GM23338 (cell line): ENCODE measurements around the gene ZNF865.

Source experiments
- CREB1 ChIP-seq: fragments of 250-450 bp; sonication (Bioruptor Pico); IDR thresholded peaks from 2 replicates; pipeline ENCODE4 v1.5.0; 2020; ENCODE audit warnings: low read depth, mild to moderate bottlenecking, moderate library complexity
- CTCF ChIP-seq, 2 experiments: fragments of 200-600 bp in 1 of 2; sonication (generic) in 1 of 2; conservative IDR thresholded peaks; 2 replicates each; pipeline versions ENCODE4 v1.5.1 to v1.6.1; 2016 to 2017; ENCODE audit warnings: antibody characterized with exemption in 2 of 2, low read depth in 2 of 2, mild to moderate bottlenecking in 2 of 2, moderate library complexity in 1 of 2
- ETS1 ChIP-seq: IDR thresholded peaks from 2 replicates; pipeline ENCODE4 v1.6.1; 2016; ENCODE audit warnings: antibody characterized with exemption
- EZH2 ChIP-seq: fragments of 200-600 bp; sonication (generic); IDR thresholded peaks from one replicate; pipeline ENCODE4 v1.8.0; 2017; ENCODE audit warnings: antibody characterized with exemption, mild to moderate bottlenecking, low read depth; ENCODE audit not compliant: unreplicated experiment
- EZH2phosphoT487 ChIP-seq: fragments of 200-600 bp; sonication (generic); IDR thresholded peaks from one replicate; pipeline ENCODE4 v1.8.1; 2018; ENCODE audit warnings: antibody characterized with exemption; ENCODE audit not compliant: unreplicated experiment
- JUNB ChIP-seq: IDR thresholded peaks from one replicate; pipeline ENCODE4 v1.6.1; 2016; ENCODE audit warnings: antibody characterized with exemption; ENCODE audit not compliant: unreplicated experiment
- NANOG ChIP-seq: IDR thresholded peaks from 2 replicates; pipeline ENCODE4 v1.6.1; 2016; ENCODE audit warnings: antibody characterized with exemption, borderline replicate concordance
- POLR2AphosphoS5 ChIP-seq: IDR thresholded peaks from 2 replicates; pipeline ENCODE4 v1.6.1; 2016; ENCODE audit warnings: antibody characterized with exemption, low read depth
- REST ChIP-seq: IDR thresholded peaks from one replicate; pipeline ENCODE4 v1.6.1; 2018; ENCODE audit warnings: antibody characterized with exemption; ENCODE audit not compliant: unreplicated experiment
- STAT1 ChIP-seq: IDR thresholded peaks from one replicate; pipeline ENCODE4 v1.6.1; 2016; ENCODE audit warnings: antibody characterized with exemption; ENCODE audit not compliant: unreplicated experiment
- ZNF114 ChIP-seq: fragments of 250-450 bp; sonication (Bioruptor Pico); IDR thresholded peaks from 2 replicates; pipeline ENCODE4 v1.5.0; 2020; ENCODE audit warnings: mild to moderate bottlenecking, moderate library complexity
- ZNF331 ChIP-seq: fragments of 250-450 bp; sonication (Bioruptor Pico); IDR thresholded peaks from 2 replicates; pipeline ENCODE4 v1.5.0; 2020; ENCODE audit warnings: low read depth, mild to moderate bottlenecking, moderate library complexity
- ZNF462 ChIP-seq: fragments of 250-450 bp; sonication (Bioruptor Pico); IDR thresholded peaks from 2 replicates; pipeline ENCODE4 v1.5.0; 2020; ENCODE audit warnings: mild to moderate bottlenecking, moderate library complexity

- TF ChIP-seq EZH2phosphoT487 (no peak), CTCF (conservative IDR thresholded peaks at IDR 0.05; ENCODE audit: low read depth in 2 of 2) (no peak), EZH2 (no peak), POLR2AphosphoS5 (peak; percentile 56), REST (no peak), ZNF114 (CRISPR knock-in tag) (no peak), ZNF331 (no peak), CREB1 (no peak), JUNB (no peak), ETS1 (no peak), STAT1 (no peak), NANOG (no peak), ZNF462 (CRISPR knock-in tag) (no peak)
These were observed 19.6 kb upstream of the ZNF865 start for GRCh38 chr19:55585658-55586339.
